GM18519 (cell line): ENCODE data around the gene NECTIN1.
"Not testable (repeated sequence)": the region's sequence is repeated elsewhere in the genome, so short reads cannot be mapped to it uniquely, and the experiment has no call there.

Experiments used
- ATAC-seq: cut with Tn5 transposase; IDR thresholded peaks from one replicate; pipeline ENCODE4 v1.9.1; 2021; ENCODE audit warnings: mild to moderate bottlenecking, moderate library complexity; ENCODE audit not compliant: unreplicated experiment, low FRiP score

Gene NECTIN1

GRCh38 chr11:119599864-119600541 is 129.0 kb downstream of the NECTIN1 start:
- no peak for ATAC-seq

GRCh38 chr11:119595941-119596340 is 133.1 kb downstream of the NECTIN1 start:
- ATAC-seq: not testable (repeated sequence)

- ATAC-seq: no peak
Measured at GRCh38 chr11:119594639-119595249, 134.3 kb downstream of the NECTIN1 start.

GRCh38 chr11:119593346-119593745 is 135.7 kb downstream of the NECTIN1 start:
- ATAC-seq: no peak

GRCh38 chr11:119592642-119593041 is 136.4 kb downstream of the NECTIN1 start:
- no peak for ATAC-seq

- no peak for ATAC-seq
Measured at GRCh38 chr11:119591836-119592310, 137.1 kb downstream of the NECTIN1 start.

- ATAC-seq: no peak
Measured at GRCh38 chr11:119590651-119591351, 138.2 kb downstream of the NECTIN1 start.

GRCh38 chr11:119589001-119589400 is 140.0 kb downstream of the NECTIN1 start:
- ATAC-seq: no peak
